ENCODE data around the gene SERPINA5.

SERPINA5 gene

GRCh38 chr14:94595912-94596311 is 14.7 kb downstream of the SERPINA5 start:
- TF ChIP-seq GATA3 (IDR thresholded peaks at IDR 0.05; ENCODE audit: low read depth, low read length): no peak
- TF ChIP-seq GATA2 (IDR thresholded peaks at IDR 0.05; ENCODE audit: low read depth, low read length): no peak

- TF ChIP-seq GATA3 (IDR thresholded peaks at IDR 0.05; ENCODE audit: low read depth, low read length): no peak
- TF ChIP-seq GATA2 (IDR thresholded peaks at IDR 0.05; ENCODE audit: low read depth, low read length): no peak
These were observed 15.1 kb downstream of the SERPINA5 start for GRCh38 chr14:94596361-94596760.

- TF ChIP-seq GATA3 (IDR thresholded peaks at IDR 0.05; ENCODE audit: low read depth, low read length) (no peak), GATA2 (IDR thresholded peaks at IDR 0.05; ENCODE audit: low read depth, low read length) (no peak)
These were observed 16.6 kb downstream of the SERPINA5 start for GRCh38 chr14:94597788-94598187.

- TF ChIP-seq GATA3 (IDR thresholded peaks at IDR 0.05; ENCODE audit: low read depth, low read length): no peak
- TF ChIP-seq GATA2 (IDR thresholded peaks at IDR 0.05; ENCODE audit: low read depth, low read length): no peak
These were observed 17.2 kb downstream of the SERPINA5 start for GRCh38 chr14:94598506-94598815.

GRCh38 chr14:94598816-94599655 is 17.8 kb downstream of the SERPINA5 start:
- no peak for TF ChIP-seq GATA2 (IDR thresholded peaks at IDR 0.05; ENCODE audit: low read depth, low read length)
- TF ChIP-seq GATA3 (IDR thresholded peaks at IDR 0.05; ENCODE audit: low read depth, low read length): no peak

- no peak for TF ChIP-seq GATA2 (IDR thresholded peaks at IDR 0.05; ENCODE audit: low read depth, low read length)
- no peak for TF ChIP-seq GATA3 (IDR thresholded peaks at IDR 0.05; ENCODE audit: low read depth, low read length)
These were observed 18.4 kb downstream of the SERPINA5 start for GRCh38 chr14:94599656-94600004.

GRCh38 chr14:94600148-94600545 is 18.9 kb downstream of the SERPINA5 start:
- TF ChIP-seq GATA3 (IDR thresholded peaks at IDR 0.05; ENCODE audit: low read depth, low read length): no peak
- no peak for TF ChIP-seq GATA2 (IDR thresholded peaks at IDR 0.05; ENCODE audit: low read depth, low read length)

GRCh38 chr14:94601884-94602391 is 20.7 kb downstream of the SERPINA5 start:
- TF ChIP-seq GATA3 (IDR thresholded peaks at IDR 0.05; ENCODE audit: low read depth, low read length): no peak
- TF ChIP-seq GATA2 (IDR thresholded peaks at IDR 0.05; ENCODE audit: low read depth, low read length): no peak

- TF ChIP-seq GATA2 (IDR thresholded peaks at IDR 0.05; ENCODE audit: low read depth, low read length) (no peak), GATA3 (IDR thresholded peaks at IDR 0.05; ENCODE audit: low read depth, low read length) (no peak)
These were observed 21.5 kb downstream of the SERPINA5 start for GRCh38 chr14:94602722-94603121.

GRCh38 chr14:94605361-94605760 is 24.1 kb downstream of the SERPINA5 start:
- TF ChIP-seq GATA2 (IDR thresholded peaks at IDR 0.05; ENCODE audit: low read depth, low read length): no peak
- TF ChIP-seq GATA3 (IDR thresholded peaks at IDR 0.05; ENCODE audit: low read depth, low read length): no peak

GRCh38 chr14:94611179-94611578 is 30.0 kb downstream of the SERPINA5 start:
- TF ChIP-seq GATA2 (IDR thresholded peaks at IDR 0.05; ENCODE audit: low read depth, low read length): no peak
- no peak for TF ChIP-seq GATA3 (IDR thresholded peaks at IDR 0.05; ENCODE audit: low read depth, low read length)

- TF ChIP-seq GATA2 (IDR thresholded peaks at IDR 0.05; ENCODE audit: low read depth, low read length) (no peak), GATA3 (IDR thresholded peaks at IDR 0.05; ENCODE audit: low read depth, low read length) (no peak)
These were observed 30.9 kb downstream of the SERPINA5 start, which contains the start of gene SERPINA3 for GRCh38 chr14:94612174-94612573. SERPINA3 (plus strand) TSS chr14:94612391; CDS start chr14:94614442, 2,051 bp downstream.

- TF ChIP-seq GATA2 (IDR thresholded peaks at IDR 0.05; ENCODE audit: low read depth, low read length) (no peak), GATA3 (IDR thresholded peaks at IDR 0.05; ENCODE audit: low read depth, low read length) (no peak)
These were observed 31.6 kb downstream of the SERPINA5 start for GRCh38 chr14:94612580-94613554.
